ENCODE data around the gene SP140.

DNA sequence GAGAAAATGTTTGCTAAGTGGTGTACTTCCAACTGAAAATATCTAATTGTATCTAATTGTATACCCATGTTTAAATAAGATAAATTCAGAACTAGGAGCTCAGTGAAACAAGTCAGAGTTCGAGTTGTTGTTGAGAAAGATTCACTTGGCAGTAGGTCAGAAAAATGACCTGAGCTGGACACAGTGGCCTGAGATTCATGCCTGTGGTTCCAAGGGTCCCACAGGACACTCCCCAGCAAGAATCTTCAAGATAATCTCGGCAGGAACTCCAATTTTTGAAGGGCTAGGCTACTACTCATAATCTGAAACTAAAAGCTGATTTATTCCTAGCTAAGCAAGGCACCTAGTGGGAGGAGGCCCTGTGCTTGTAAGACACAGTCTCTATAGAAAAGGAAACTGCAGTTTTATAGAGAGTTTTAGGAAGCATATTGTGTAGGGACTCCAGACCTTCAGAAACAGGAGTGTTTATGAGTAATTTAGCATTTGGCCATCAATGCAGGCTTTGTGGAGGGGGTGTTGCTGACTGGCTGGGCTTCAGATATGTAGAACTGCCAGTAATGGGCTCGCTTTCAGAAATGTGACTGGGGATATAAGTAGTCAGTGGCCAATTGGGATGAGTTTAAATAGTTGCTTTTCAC lies 43.2 kb downstream of the SP140 start:
- TF ChIP-seq POLR2A (IDR thresholded peaks at IDR 0.05) = no peak
- TF ChIP-seq CTCF (IDR thresholded peaks at IDR 0.05) = no peak

Data from vagina (tissue), 2 donors.